GM21381 (cell line): ENCODE results near the gene CACNA2D4.

ENCODE experiments used
- ATAC-seq: cut with Tn5 transposase; IDR thresholded peaks from one replicate; pipeline ENCODE4 v1.9.1; 2021; ENCODE audit warnings: mild to moderate bottlenecking, moderate library complexity; ENCODE audit not compliant: unreplicated experiment

The CACNA2D4 gene

DNA sequence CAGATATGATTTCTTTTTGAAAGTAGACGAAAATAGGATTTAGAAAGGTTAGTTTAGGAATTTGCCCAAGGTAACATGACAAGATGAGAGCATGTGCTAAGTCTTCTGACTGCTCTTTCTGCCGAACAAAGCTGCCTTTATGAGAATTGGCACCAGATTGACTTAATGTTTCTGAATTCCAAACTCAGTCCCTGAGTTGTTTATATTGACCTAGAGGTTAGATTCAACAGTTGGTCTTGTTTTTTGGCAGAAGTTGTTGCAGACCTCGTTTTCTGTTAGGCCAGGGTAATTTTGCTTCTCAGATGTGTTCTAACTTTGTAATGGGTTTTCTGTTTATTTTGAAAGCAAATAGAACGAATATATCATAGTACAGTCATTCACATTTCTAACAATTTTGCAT lies 159.6 kb downstream of the CACNA2D4 start:
- no peak for ATAC-seq

DNA sequence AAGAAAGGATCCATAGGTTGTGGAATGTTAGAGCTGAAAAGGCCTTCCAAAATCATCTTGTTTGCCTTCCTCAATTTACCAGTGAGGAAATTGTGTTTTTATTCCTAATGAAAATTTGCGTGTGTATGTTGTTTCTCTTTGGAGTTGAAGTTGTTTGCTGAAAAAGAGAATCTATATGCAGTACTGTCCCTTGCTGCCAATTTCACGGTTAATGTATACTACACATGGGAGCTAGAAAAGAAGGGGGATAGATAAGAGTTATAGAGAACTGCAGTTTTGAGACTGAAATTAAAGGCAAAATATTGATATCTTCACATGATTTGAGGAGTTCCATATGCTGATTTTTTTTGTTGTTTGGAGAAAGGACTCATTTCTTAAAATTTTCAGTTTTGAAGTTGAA lies 160.1 kb downstream of the CACNA2D4 start:
- no peak for ATAC-seq

DNA sequence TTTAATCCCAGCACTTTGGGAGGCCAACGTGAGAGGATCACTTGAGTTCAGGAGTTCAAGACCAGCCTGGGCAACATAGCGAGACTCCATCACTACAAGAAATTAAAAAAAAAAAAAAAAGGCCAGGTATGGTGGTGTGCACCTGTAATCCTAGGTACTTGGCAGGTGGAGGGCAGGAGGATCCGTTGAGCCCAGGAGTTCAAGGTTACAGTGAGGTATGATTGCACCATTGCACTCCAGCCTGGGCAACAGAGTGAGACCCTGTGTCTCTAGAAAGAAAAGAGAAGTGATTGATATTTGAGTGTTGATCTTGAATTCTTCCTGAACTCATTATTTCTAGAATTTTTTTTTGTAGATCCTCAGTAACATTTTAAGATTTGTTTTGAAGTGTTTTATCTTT lies 168.2 kb downstream of the CACNA2D4 start:
- ATAC-seq: no peak

DNA sequence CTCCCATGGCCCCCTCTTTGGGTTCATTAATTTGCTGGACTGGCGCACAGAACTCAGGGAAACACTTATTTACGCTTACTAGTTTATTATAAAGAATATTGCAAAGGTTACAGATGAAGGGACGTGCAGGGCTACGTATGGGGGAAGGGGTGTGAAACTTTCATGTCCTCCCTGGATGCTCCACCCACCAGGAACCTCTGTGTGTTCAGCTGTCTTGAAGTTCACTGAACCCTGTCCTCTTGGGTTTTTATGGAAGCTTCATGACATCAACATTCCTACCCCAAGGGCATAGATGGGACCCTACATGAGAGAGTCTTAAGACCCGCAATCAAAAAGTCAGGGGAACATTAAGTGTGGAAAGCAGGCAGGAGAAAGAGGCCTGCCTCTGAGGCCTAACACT lies 169.4 kb downstream of the CACNA2D4 start:
- ATAC-seq: no peak

DNA sequence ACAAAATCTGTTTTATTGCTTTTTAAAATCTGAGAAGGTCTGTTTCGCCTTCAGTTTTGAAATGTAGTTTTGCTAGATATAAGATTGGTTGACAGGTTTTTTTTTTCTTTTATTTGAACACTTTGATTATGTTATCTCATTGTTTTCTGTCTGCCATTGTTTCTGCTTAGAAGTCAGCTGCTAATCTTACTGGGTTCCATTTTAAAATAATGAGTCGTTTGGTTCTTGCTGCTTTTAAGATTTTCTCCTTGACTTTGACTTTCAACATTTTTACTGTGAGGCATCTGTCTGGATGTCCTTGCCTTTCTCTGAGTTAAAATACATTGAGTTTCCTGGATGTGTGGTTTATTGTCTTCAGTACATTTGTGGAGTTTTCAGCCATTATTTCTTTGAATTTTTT lies 170.8 kb downstream of the CACNA2D4 start:
- ATAC-seq: no peak

DNA sequence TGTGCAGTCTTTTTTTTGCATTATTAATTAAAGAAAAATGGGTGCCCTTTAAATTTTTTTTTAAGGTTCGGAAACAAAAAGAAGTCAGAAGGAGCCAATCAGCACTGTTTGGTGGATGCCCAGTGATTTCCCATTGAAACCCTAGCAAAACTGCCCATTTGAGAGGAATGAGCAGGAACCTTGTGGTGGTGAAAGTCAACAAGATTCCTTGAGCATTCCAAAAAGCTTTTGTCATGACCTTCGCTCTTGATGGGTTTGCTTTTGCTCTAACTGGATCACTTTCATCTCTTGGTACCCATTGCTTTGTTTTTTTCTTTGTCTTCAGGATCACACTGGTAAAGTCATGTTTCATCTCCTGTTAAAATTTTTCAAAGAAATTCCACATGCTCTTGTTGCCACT lies 173.5 kb downstream of the CACNA2D4 start:
- ATAC-seq: no peak
